ENCODE results near the gene KCNS1. TPM values are rescaled to one million over a fixed set of nuclear protein-coding genes. Genes with fewer than 3 reads are reported as not detected.
A peak's percentile ranks its signal among the peaks of the same experiment; 100 is the strongest.

Gene KCNS1
- total RNA-seq, 1 experiment from 2014 or later: not detected

- CTCF ChIA-PET: interaction anchor here (0.5 to 12.0 kb wide), 58 partner anchors 10 to 676 kb away, joined by 3 to 247 read pairs (median 6); partner anchors contain the start of genes SLPI, WFDC12, WFDC5 and YWHAB
- H3K9me3 Mint-ChIP-seq (ENCODE audit: unreplicated experiment): no peaks in the 10 kb centered on the region
- no peaks in the 10 kb centered on the region for H3K27me3 Mint-ChIP-seq (ENCODE audit: insufficient read depth, unreplicated experiment)
- H3K27ac Mint-ChIP-seq (ENCODE audit: low read depth, unreplicated experiment): no peak overlapping the region
- H3K4me1 Mint-ChIP-seq (ENCODE audit: insufficient read depth, unreplicated experiment): no peaks in the 10 kb centered on the region
- H3K4me3 Mint-ChIP-seq (ENCODE audit: unreplicated experiment): no peak overlapping the region
- H3K36me3 Mint-ChIP-seq (ENCODE audit: insufficient read depth, unreplicated experiment): peaks cover 5% of the 10 kb centered on the region
- peak; percentile 76 for DNase-seq (ENCODE audit: unreplicated experiment)
- intact Hi-C loops (cut with micrococcal nuclease): loop anchor here (1.0 to 2.0 kb wide), 3 partner anchors 52 to 195 kb away; no protein-coding TSS in a partner anchor
- TF ChIP-seq CTCF (IDR thresholded peaks at IDR 0.05; ENCODE audit: unreplicated experiment): peak; percentile 72
- POLR2A ChIA-PET: interaction anchor here (0.6 to 3.2 kb wide), 16 partner anchors 9 to 195 kb away, joined by 3 to 32 read pairs (median 4); partner anchors contain the start of gene TOMM34
- BruUV-seq (replicated peaks): no TSS peak
Observed at GRCh38 chr20:45095805-45096238, 5.1 kb downstream of the KCNS1 start.

- intact Hi-C loops (cut with micrococcal nuclease): loop anchor here (1.0 kb wide), 1 partner anchor 84 kb away; no protein-coding TSS in a partner anchor
- no peak overlapping the region for H3K4me3 Mint-ChIP-seq (ENCODE audit: unreplicated experiment)
- DNase-seq (ENCODE audit: unreplicated experiment): no peak
- no peaks in the 10 kb centered on the region for H3K27me3 Mint-ChIP-seq (ENCODE audit: insufficient read depth, unreplicated experiment)
- peaks cover 5% of the 10 kb centered on the region for H3K36me3 Mint-ChIP-seq (ENCODE audit: insufficient read depth, unreplicated experiment)
- CTCF ChIA-PET: interaction anchor here (0.6 to 12.0 kb wide), 47 partner anchors 9 to 1837 kb away, joined by 3 to 247 read pairs (median 8); partner anchors contain the start of genes WFDC12, WFDC5 and YWHAB
- H3K4me1 Mint-ChIP-seq (ENCODE audit: insufficient read depth, unreplicated experiment): no peaks in the 10 kb centered on the region
- TF ChIP-seq CTCF (IDR thresholded peaks at IDR 0.05; ENCODE audit: unreplicated experiment): no peak
- no peaks in the 10 kb centered on the region for H3K9me3 Mint-ChIP-seq (ENCODE audit: unreplicated experiment)
- no TSS peak for BruUV-seq (replicated peaks)
- no peak overlapping the region for H3K27ac Mint-ChIP-seq (ENCODE audit: low read depth, unreplicated experiment)
- POLR2A ChIA-PET: interaction anchor here (0.6 to 3.2 kb wide), 15 partner anchors 9 to 196 kb away, joined by 3 to 32 read pairs (median 4); no protein-coding TSS in a partner anchor
Observed at GRCh38 chr20:45094864-45095574, 5.9 kb downstream of the KCNS1 start.

- intact Hi-C loops (cut with micrococcal nuclease): no loop called here
- Mint-ChIP-seq H3K27ac (ENCODE audit: low read depth, unreplicated experiment) (no peak overlapping the region), H3K27me3 (ENCODE audit: insufficient read depth, unreplicated experiment) (no peaks in the 10 kb centered on the region), H3K9me3 (ENCODE audit: unreplicated experiment) (no peaks in the 10 kb centered on the region), H3K36me3 (ENCODE audit: insufficient read depth, unreplicated experiment) (peaks cover 5% of the 10 kb centered on the region), H3K4me1 (ENCODE audit: insufficient read depth, unreplicated experiment) (no peaks in the 10 kb centered on the region), H3K4me3 (ENCODE audit: unreplicated experiment) (no peak overlapping the region)
- BruUV-seq (replicated peaks): no TSS peak
- TF ChIP-seq CTCF (IDR thresholded peaks at IDR 0.05; ENCODE audit: unreplicated experiment): no peak
- CTCF ChIA-PET: interaction anchor here (0.5 to 12.0 kb wide), 16 partner anchors 8 to 408 kb away, joined by 3 to 247 read pairs (median 14); partner anchors contain the start of gene WFDC5
- DNase-seq (ENCODE audit: unreplicated experiment): no peak
- POLR2A ChIA-PET: interaction anchor here (1.6 to 2.8 kb wide), 5 partner anchors 8 to 76 kb away, joined by 4 to 14 read pairs (median 5); no protein-coding TSS in a partner anchor
Observed at GRCh38 chr20:45094201-45094600, 6.7 kb downstream of the KCNS1 start.

- no peak overlapping the region for H3K4me3 Mint-ChIP-seq (ENCODE audit: unreplicated experiment)
- peaks cover 5% of the 10 kb centered on the region for H3K36me3 Mint-ChIP-seq (ENCODE audit: insufficient read depth, unreplicated experiment)
- no peak for TF ChIP-seq CTCF (IDR thresholded peaks at IDR 0.05; ENCODE audit: unreplicated experiment)
- CTCF ChIA-PET: interaction anchor here (0.6 to 12.0 kb wide), 10 partner anchors 10 to 407 kb away, joined by 3 to 247 read pairs (median 23); partner anchors contain the start of gene WFDC5
- peaks cover 4% of the 10 kb centered on the region for H3K4me1 Mint-ChIP-seq (ENCODE audit: insufficient read depth, unreplicated experiment)
- no peaks in the 10 kb centered on the region for H3K27me3 Mint-ChIP-seq (ENCODE audit: insufficient read depth, unreplicated experiment)
- intact Hi-C loops (cut with micrococcal nuclease): no loop called here
- DNase-seq (ENCODE audit: unreplicated experiment): no peak
- POLR2A ChIA-PET: interaction anchor here (0.6 to 1.8 kb wide), 5 partner anchors 40 to 82 kb away, joined by 3 to 12 read pairs (median 4); no protein-coding TSS in a partner anchor
- BruUV-seq (replicated peaks): no TSS peak
- H3K27ac Mint-ChIP-seq (ENCODE audit: low read depth, unreplicated experiment): no peak overlapping the region
- no peaks in the 10 kb centered on the region for H3K9me3 Mint-ChIP-seq (ENCODE audit: unreplicated experiment)
Observed at GRCh38 chr20:45092898-45093297, 8.0 kb downstream of the KCNS1 start.
